H4 (cell line): ENCODE results near the gene PCYT2. TPM values are rescaled to one million over a fixed set of nuclear protein-coding genes. Genes with fewer than 3 reads are reported as not detected.

ENCODE experiments used
- DNase-seq: peaks from one replicate; pipeline ENCODE4 v3.0.0-alpha.2; 2015; ENCODE audit warnings: low spot score
- total RNA-seq: library from RNA; depleted of rRNA; stranded (reverse); fragments of >200 nt; shearing (Covaris generic); gene quantifications from 2 replicates; pipeline ENCODE4 v1.2.3, GENCODE V29; 2014

PCYT2 gene
- total RNA-seq, 1 experiment from 2014 or later: 34.7 TPM

GRCh38 chr17:81944858-81945257, 33.7 kb upstream of the PCYT2 start:
- DNase-seq: no peak

- DNase-seq: no peak
These were observed 31.0 kb upstream of the PCYT2 start for GRCh38 chr17:81942167-81942553.

GRCh38 chr17:81941484-81942166, 30.4 kb upstream of the PCYT2 start:
- DNase-seq: no peak

GRCh38 chr17:81940538-81941483, 29.6 kb upstream of the PCYT2 start:
- DNase-seq: no peak

- DNase-seq: no peak
These were observed 28.7 kb upstream of the PCYT2 start for GRCh38 chr17:81939881-81940385.

- no peak for DNase-seq
These were observed 28.0 kb upstream of the PCYT2 start for GRCh38 chr17:81939218-81939617.

GRCh38 chr17:81935709-81936084, 24.5 kb upstream of the PCYT2 start:
- no peak for DNase-seq

GRCh38 chr17:81934850-81935708, 23.9 kb upstream of the PCYT2 start:
- DNase-seq: no peak

- no peak for DNase-seq
These were observed 23.0 kb upstream of the PCYT2 start for GRCh38 chr17:81934098-81934757.

- DNase-seq: no peak
These were observed 22.0 kb upstream of the PCYT2 start for GRCh38 chr17:81933178-81933699.

GRCh38 chr17:81932333-81932983, 21.3 kb upstream of the PCYT2 start:
- DNase-seq: no peak

- no peak for DNase-seq
These were observed 20.5 kb upstream of the PCYT2 start for GRCh38 chr17:81931557-81932332.

GRCh38 chr17:81931189-81931556, 20.0 kb upstream of the PCYT2 start:
- no peak for DNase-seq

- DNase-seq: no peak
These were observed 19.2 kb upstream of the PCYT2 start for GRCh38 chr17:81930142-81931125.

GRCh38 chr17:81929253-81930141, 18.3 kb upstream of the PCYT2 start:
- DNase-seq: no peak

GRCh38 chr17:81928544-81929252, 17.5 kb upstream of the PCYT2 start:
- DNase-seq: no peak
